ENCODE data around the gene FHIT.

- TF ChIP-seq CTCF (IDR thresholded peaks at IDR 0.05 in 4 of 5, conservative IDR thresholded peaks at IDR 0.05 in 1 of 5), result no peak
- no peak for TF ChIP-seq POLR2A (IDR thresholded peaks at IDR 0.05)
Measured at GRCh38 chr3:61087465-61087864, 163.8 kb downstream of the FHIT start.
